Measurements from ENCODE around the gene DLG2. TPM values are rescaled to one million over a fixed set of nuclear protein-coding genes. Genes with fewer than 3 reads are reported as not detected.

The DLG2 gene
- total and polyA plus RNA-seq, 2 of the 4 experiments (the other 2 are of a cell fraction), result 0.31 to 0.36 TPM

- ChIA-PET CTCF (no interaction called here), POLR2A (ENCODE audit: unreplicated experiment) (no interaction called here)
- no peaks in the 10 kb centered on the region for H3K27me3 ChIP-seq (ENCODE audit: control insufficient read depth, insufficient read depth, low read length)
- H2BK5ac ChIP-seq (ENCODE audit: low read depth, low read length, poor library complexity, severe bottlenecking), result no peak overlapping the region
- dilution Hi-C loops (cut with HindIII; ENCODE audit: low sequenced_read_pairs, unreplicated experiment) (no loop called here), in situ Hi-C loops (cut with MboI; ENCODE audit: low sequenced_read_pairs) (no loop called here), intact Hi-C loops (cut with micrococcal nuclease) (loop anchor here (5.0 kb wide), 1 partner anchor 261 kb away; no protein-coding TSS in a partner anchor)
- H4K20me1 ChIP-seq (ENCODE audit: insufficient read depth, low read length), result no peaks in the 10 kb centered on the region
- no peak for TF ChIP-seq RAD21 (IDR thresholded peaks at IDR 0.05; ENCODE audit: low read length)
- TF ChIP-seq CTCF (conservative IDR thresholded peaks at IDR 0.05; ENCODE audit: low read depth, low read length), result no peak
- no peak for TF ChIP-seq CEBPB (IDR thresholded peaks at IDR 0.05; ENCODE audit: low read depth, low read length)
- TF ChIP-seq MXI1 (IDR thresholded peaks at IDR 0.05; ENCODE audit: borderline replicate concordance, low read depth, low read length), result no peak
- H4K91ac ChIP-seq (ENCODE audit: insufficient read depth, low read depth, low read length), result no peak overlapping the region
- no peaks in the 10 kb centered on the region for H3K9me3 ChIP-seq (ENCODE audit: control insufficient read depth, insufficient read depth, low read length)
- no peak overlapping the region for H3K4me3 ChIP-seq (ENCODE audit: insufficient read depth, low read depth, low read length)
- H2AFZ ChIP-seq (replicated peaks; ENCODE audit: low read length, poor library complexity), result no peak overlapping the region
- H4K8ac ChIP-seq (ENCODE audit: low read depth in 2 of 2, low read length in 2 of 2), result no peak overlapping the region
- H3K4ac ChIP-seq (ENCODE audit: low read depth, low read length), result no peak overlapping the region
- no peaks in the 10 kb centered on the region for H3K79me1 ChIP-seq (ENCODE audit: low read depth in 1 of 2, low read length in 2 of 2)
- H3K18ac ChIP-seq (ENCODE audit: low read depth, low read length), result no peak overlapping the region
- H4K5ac ChIP-seq (ENCODE audit: low read depth, low read length), result no peak overlapping the region
- H3K9ac ChIP-seq (ENCODE audit: low read depth, low read length), result no peak overlapping the region
- no peak for DNase-seq
- ATAC-seq (ENCODE audit: low read depth), result no peak
- no peak overlapping the region for H2AK9ac ChIP-seq (replicated peaks; ENCODE audit: low read depth, low read length, poor library complexity)
- no peak overlapping the region for H2BK120ac ChIP-seq (ENCODE audit: low read depth, low read length)
- H3K4me2 ChIP-seq (ENCODE audit: low read depth, low read length), result no peak overlapping the region
- no peak overlapping the region for H2BK15ac ChIP-seq (ENCODE audit: low read depth, low read length)
- no peak overlapping the region for H2AK5ac ChIP-seq (ENCODE audit: low read depth, low read length)
- H3K56ac ChIP-seq (ENCODE audit: extremely low read depth, insufficient read depth, low read length), result no peak overlapping the region
- 22% methylated on average over 3 of the region's 4 CpGs; no CpG with 5 or more reads in 1 of the 2 experiments for WGBS, 2 experiments (ENCODE audit: extremely low coverage in 2 of 2, insufficient read length in 1 of 2)
- H3K14ac ChIP-seq (replicated peaks; ENCODE audit: low read depth, low read length), result no peak overlapping the region
- no peak overlapping the region for H3K27ac ChIP-seq (ENCODE audit: insufficient read depth, low read length)
- no peak overlapping the region for H3K23ac ChIP-seq (ENCODE audit: low read depth, low read length)
- no peak overlapping the region for H2BK20ac ChIP-seq (ENCODE audit: low read depth, low read length)
- BruUV-seq (replicated peaks), result no TSS peak
- H3K4me1 ChIP-seq (ENCODE audit: control insufficient read depth, insufficient read depth, low read length), result no peaks in the 10 kb centered on the region
- H3K36me3 ChIP-seq (ENCODE audit: control insufficient read depth, insufficient read depth, low read length), result no peaks in the 10 kb centered on the region
- H3K9me1 ChIP-seq (ENCODE audit: insufficient read depth, low read length), result no peaks in the 10 kb centered on the region
Observed at GRCh38 chr11:84497981-84498411, 1129.1 kb downstream of the DLG2 start.

All from IMR-90 (cell line).